GM21737 (cell line): ENCODE measurements around the gene TDRD9.
"Not testable (repeated sequence)": the region's sequence is repeated elsewhere in the genome, so short reads cannot be mapped to it uniquely, and the experiment has no call there.

ENCODE experiments used
- ATAC-seq: cut with Tn5 transposase; IDR thresholded peaks from one replicate; pipeline ENCODE4 v1.9.1; 2021; ENCODE audit warnings: mild to moderate bottlenecking, moderate library complexity; ENCODE audit not compliant: unreplicated experiment

The TDRD9 gene

DNA sequence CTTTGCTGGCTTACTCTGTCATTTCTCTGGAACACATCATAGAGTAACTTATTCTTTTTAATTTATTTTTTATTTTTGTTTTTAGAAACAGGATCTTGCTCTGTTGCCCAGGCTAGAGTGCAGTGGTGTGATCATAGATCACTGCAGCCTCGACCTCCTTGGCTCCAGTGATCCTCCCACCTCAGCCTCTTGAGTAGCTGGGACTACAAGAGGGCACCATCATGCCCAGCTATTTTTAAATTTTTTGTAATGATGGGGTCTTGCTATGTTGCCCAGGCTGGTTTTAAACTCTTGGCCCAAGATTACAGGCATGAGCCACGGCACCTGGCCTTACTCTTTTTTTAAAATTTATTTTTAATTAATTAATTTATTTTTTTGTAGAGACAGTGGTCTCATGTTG is 46.3 kb downstream of the TDRD9 start:
- no peak for ATAC-seq

- not testable (repeated sequence) for ATAC-seq
Measured at GRCh38 chr14:103980623-103981238, 52.5 kb downstream of the TDRD9 start.

GRCh38 chr14:103984196-103984595 is 55.9 kb downstream of the TDRD9 start:
- no peak for ATAC-seq

DNA sequence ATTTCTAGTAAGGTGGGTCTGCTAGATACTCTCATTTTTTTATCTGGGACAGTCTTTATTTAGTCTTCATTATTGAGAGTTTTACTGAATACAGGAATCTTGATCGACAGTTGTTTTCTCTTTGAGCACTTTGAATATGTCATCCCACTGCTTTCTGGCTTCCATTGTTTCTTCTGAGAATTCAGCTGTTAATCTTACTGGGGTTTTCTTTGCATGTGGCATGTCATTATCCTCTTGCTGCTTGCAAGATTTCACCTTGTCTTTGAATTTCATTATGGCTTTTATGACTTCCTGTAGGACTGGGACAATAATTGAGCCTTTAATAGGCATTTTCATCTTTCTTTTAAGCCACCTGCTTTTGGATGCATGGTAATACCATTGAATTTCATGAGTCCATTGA is 60.8 kb downstream of the TDRD9 start:
- ATAC-seq = no peak

DNA sequence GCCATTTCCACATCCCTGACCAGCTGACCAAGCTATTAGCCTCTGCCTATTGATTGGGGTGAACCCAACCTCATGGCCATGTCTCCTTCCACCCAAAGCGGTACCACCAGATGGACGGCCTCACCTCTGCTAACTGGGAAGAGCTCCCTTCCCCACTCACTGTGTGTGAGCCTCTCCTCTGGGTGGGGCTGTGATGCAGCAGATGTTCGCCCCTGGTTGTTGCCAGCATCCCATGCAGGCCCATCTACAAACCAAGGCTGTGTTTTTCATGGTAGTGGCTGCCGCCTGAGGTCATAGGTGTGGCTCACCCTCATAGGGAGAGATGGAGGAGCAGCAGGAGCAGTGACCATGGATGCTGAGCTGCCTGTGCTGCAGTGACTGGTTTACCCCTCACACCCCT is 61.7 kb downstream of the TDRD9 start:
- no peak for ATAC-seq

- ATAC-seq = no peak
Measured at GRCh38 chr14:103994535-103995184, 66.4 kb downstream of the TDRD9 start.

- ATAC-seq = no peak
Measured at GRCh38 chr14:103995876-103996275, 67.6 kb downstream of the TDRD9 start.

GRCh38 chr14:103997391-103997790 is 69.1 kb downstream of the TDRD9 start:
- no peak for ATAC-seq

DNA sequence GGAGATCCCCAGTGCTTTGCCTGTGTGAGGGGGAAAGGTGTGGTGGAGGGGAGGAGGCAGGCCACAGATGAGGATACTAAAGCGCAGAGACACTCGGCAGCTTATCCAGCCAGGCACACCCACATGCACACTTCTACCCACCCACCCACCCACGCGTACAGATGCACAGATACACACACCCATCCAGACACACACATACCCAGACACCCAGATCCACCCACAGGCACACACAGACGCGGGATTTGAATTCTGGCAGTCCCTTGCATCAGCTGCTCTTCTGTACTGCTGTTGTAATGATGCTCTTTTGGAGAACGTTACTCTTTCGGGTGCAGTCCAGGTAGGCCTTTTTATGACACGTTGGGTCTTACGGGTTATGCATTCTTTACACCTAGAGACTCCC is 69.8 kb downstream of the TDRD9 start:
- no peak for ATAC-seq

DNA sequence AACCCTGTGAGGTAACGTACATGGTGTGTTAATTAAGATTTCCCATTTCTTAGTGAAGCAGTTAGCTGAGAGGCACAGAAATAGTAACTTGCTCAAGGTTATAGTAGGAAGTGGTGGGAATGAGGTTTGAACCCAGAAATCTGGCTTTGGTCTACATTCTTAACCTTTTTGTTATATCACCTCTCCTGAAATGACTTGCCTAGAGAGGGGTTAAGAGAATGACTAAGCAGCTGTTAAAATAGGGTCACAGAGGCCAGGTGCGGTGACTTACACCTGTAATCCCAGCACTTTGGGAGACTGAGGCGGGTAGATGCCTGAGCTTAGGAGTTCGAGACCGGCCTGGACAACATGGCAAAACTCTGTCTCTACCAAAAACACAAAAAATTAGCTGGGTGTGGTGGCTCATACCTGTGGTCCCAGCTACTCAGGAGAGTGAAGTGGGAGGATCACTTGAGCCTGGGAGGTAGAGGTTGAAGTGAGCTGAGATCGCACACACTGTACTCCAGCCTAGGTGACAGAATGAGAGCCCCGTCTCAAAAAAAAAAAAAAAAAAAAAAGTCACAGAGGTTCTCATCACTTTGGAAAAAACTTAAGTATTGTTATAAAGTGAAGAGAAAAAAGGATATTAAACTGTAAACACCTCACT is 71.7 kb downstream of the TDRD9 start:
- ATAC-seq = no peak

DNA sequence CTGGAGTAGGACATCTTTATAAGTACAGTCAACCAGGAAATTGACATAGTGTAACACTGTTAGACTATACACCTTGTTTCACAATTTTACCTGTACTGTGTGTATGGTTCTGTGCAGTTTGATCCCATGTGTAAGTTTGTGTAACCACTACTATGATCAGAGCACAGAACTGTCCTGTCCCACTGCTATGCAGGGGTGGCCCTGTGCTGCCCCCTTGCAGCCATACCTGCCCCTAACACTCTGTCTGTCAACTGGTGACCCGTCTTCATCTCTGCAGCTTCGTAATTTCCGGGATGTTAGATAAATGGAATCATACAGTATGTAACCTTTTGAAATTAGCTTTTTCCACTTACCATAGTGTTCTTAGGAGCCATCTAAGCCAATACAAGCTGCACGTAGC is 72.7 kb downstream of the TDRD9 start:
- no peak for ATAC-seq

GRCh38 chr14:104003616-104004015 is 75.4 kb downstream of the TDRD9 start:
- no peak for ATAC-seq

DNA sequence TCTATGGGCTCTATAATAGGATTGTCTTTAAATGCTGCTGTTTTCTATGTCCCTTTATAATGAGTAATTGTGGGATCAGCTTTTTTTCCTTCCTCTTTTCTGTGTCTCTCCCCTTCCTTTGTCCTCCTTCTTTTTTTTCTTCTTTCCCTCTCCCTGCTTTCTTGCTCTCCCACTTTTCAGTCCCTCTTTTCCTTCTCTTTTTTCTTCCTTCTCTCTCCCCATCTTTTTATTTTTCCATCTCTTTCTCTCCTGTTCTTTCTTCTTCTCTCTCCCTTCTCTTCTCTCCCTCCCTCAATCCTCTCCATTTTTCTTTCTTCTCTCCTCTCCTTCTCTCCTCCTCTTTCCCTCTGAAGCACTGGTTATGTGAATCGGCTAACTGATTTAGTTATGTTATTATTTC is 76.6 kb downstream of the TDRD9 start:
- no peak for ATAC-seq

DNA sequence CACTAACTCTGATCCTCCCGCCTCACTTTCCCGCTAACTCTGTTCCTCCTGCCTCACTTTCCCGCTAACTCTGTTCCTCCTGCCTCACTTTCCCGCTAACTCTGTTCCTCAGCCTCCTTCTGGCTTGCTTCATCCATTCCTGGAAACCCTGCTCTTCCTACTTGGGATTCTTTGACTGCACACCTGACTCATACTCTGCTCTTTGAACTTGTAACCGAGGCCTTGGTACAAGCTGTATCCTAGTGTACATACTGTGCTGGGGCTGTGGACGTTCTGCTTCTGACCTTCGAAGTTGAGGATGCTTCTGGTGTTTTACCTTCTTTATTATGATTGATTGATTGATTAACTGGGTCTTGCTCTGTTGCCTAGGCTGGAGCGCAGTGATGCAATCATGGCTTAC is 77.2 kb downstream of the TDRD9 start:
- no peak for ATAC-seq

DNA sequence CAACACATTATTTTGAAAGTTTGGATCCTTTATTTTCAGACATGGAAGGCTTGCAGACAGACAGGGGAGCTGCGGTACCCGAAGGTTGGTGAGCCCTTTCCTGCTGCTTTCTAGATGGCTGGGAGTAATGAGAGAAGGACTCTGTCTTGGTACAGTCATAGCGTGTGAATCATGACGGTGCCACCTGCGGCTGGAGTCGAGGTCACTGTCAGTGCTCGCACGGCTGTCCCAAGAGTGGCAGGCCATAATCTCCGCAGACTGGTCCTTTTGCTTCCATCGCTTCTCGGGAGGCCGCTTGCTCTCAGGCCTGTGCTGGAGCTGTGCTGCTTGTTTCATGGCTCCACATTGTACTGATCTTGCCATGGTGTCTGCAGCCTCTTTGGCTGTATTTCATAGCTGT is 78.9 kb downstream of the TDRD9 start:
- no peak for ATAC-seq

- no peak for ATAC-seq
Measured at GRCh38 chr14:104009297-104009696, 81.0 kb downstream of the TDRD9 start.

GRCh38 chr14:104011824-104012517 is 83.7 kb downstream of the TDRD9 start:
- no peak for ATAC-seq

GRCh38 chr14:104014764-104015163 is 86.5 kb downstream of the TDRD9 start:
- ATAC-seq = no peak

DNA sequence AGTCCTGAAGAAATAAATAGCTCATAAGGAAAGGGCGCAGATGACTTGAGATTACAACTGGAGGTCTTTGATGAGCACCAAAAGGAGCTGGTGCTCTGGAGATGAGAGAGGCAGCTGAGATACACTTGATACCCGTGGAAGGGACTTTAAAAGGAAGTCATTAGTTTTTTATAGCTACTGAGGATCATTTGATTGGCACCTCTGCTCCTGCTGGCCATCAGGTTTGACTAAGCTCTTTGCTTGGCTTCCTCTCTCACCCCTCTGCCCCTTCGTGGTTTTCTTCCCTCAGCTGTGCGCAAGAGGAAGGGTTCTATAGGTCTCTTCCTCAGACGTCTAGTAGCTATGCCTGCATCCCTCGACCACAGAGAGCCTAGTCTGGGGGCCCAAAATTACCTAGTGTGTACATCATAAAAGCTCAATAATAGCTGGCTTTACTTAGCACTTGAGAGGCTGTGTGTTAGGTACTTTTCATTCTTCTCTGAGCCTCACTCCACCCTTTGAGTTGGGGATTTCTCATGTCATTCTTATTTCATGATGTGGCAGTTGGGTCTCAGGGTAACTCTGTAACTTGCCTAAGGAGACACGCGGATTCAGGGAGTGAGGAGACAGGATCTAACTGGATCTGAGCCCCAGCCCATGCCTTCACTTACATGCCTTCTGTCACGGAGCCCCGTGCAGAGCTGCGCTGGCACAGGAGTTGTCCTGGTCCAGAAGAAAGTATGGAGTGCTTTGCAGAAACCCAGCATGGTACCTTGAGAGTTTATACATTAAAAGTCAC is 88.8 kb downstream of the TDRD9 start:
- ATAC-seq = no peak

DNA sequence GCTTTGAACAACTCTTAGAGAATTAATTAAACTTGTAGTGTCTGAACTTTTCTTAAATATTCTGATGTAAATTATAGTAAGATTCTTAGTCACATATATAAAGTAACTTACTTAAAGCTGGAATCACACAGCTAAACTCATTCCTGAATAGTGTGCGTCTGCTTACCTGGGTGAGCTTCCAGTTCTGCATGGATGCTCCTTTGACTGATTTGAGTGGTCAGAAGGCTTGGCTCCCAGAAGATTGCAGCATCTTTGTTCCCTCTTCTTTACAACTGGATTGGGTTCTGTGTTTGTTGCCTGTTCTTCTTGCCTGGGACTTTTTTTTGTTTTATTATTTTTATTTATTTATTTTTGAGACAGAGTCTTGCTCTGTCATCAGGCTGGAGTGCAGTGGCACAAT is 90.8 kb downstream of the TDRD9 start:
- ATAC-seq = no peak

GRCh38 chr14:104019806-104020205 is 91.5 kb downstream of the TDRD9 start:
- no peak for ATAC-seq
